Gastroesophageal sphincter (tissue), 4 donors: Measurements from ENCODE around the gene SPACA7. TPM values are rescaled to one million over a fixed set of nuclear protein-coding genes. Genes with fewer than 3 reads are reported as not detected.

Experiments used
- ATAC-seq: fragments of 150-250 bp; one replicate; pipeline ENCODE4 v1.9.1; 2016; ENCODE audit warnings: mild to moderate bottlenecking, moderate library complexity
- H3K27ac ChIP-seq, 4 donors: fragments of 200-600 bp; sonication (generic) in 3 of 4; 1 replicate in 3 of 4; 2 replicates in 1 of 4; pipeline ENCODE4 v1.5.1; 2016 to 2019
- H3K27me3 ChIP-seq: fragments of 200-600 bp; sonication (generic); one replicate; pipeline ENCODE4 v1.5.1; 2019
- H3K36me3 ChIP-seq, 2 donors: fragments of 200-600 bp; sonication (generic); one replicate each; pipeline ENCODE4 v1.5.1; 2019; ENCODE audit warnings: control low read depth in 1 of 2
- H3K4me1 ChIP-seq, 3 donors: fragments of 200-600 bp; sonication (generic); 1 replicate in 2 of 3; 2 replicates in 1 of 3; pipeline ENCODE4 v1.5.1; 2016 to 2019; ENCODE audit warnings: control low read depth in 2 of 3
- H3K4me3 ChIP-seq, 2 donors: fragments of 200-600 bp; sonication (generic); one replicate each; pipeline ENCODE4 v1.5.1; 2019; ENCODE audit warnings: mild to moderate bottlenecking in 1 of 2, moderate library complexity in 1 of 2
- H3K9me3 ChIP-seq, 3 donors: fragments of 200-600 bp; sonication (generic); one replicate each; pipeline ENCODE4 v1.5.1; 2017 to 2019; ENCODE audit warnings: control low read depth in 2 of 3
- CTCF ChIP-seq, 4 experiments: fragments of 200-600 bp in 2 of 4; fragments of 450-650 bp in 2 of 4; sonication (generic) in 1 of 4; IDR thresholded peaks; one replicate each; pipeline ENCODE4 v1.5.1; 2017 to 2019; ENCODE audit warnings: antibody characterized with exemption in 4 of 4, mild to moderate bottlenecking in 2 of 4, moderate library complexity in 2 of 4
- EP300 ChIP-seq: sonication (generic); formaldehyde crosslinking; IDR thresholded peaks from one replicate; pipeline ENCODE4 v1.6.1; 2017; ENCODE audit warnings: antibody characterized with exemption, mild to moderate bottlenecking
- POLR2A ChIP-seq, 2 donors: fragments of 450-650 bp; IDR thresholded peaks; one replicate each; pipeline ENCODE4 v1.6.1; 2017; ENCODE audit warnings: antibody characterized with exemption in 2 of 2, mild to moderate bottlenecking in 2 of 2, moderate library complexity in 1 of 2
- POLR2AphosphoS5 ChIP-seq: sonication (generic); formaldehyde crosslinking; IDR thresholded peaks from one replicate; pipeline ENCODE4 v1.6.1; 2017; ENCODE audit warnings: antibody characterized with exemption
- WGBS, 2 donors: methylation state at CpG; one replicate each; pipeline ENCODE4 v1.1.5; 2018; ENCODE audit warnings: low coverage in 1 of 2; 5-methylcytosine and 5-hydroxymethylcytosine counted together
- total RNA-seq, 4 donors: library from RNA; depleted of rRNA; stranded (reverse); fragments of >200 nt; gene quantifications; one replicate each; pipeline ENCODE4 v1.1.0, GENCODE V29; 2016

SPACA7 gene
- total RNA-seq, 4 donors from 2014 or later, result not detected

- H3K27ac ChIP-seq, result no peak overlapping the region
- TF ChIP-seq POLR2AphosphoS5 (no peak), EP300 (no peak), POLR2A (IDR thresholded peaks at IDR 0.05) (no peak), CTCF (IDR thresholded peaks at IDR 0.05) (no peak)
- no peak for ATAC-seq
- no peaks in the 10 kb centered on the region for H3K9me3 ChIP-seq
- WGBS, 2 donors, result 65% methylated on average over 4 of the region's 7 CpGs; no CpG with 5 or more reads in 1 of the 2 donors
- peaks cover 81% of the 10 kb centered on the region for H3K27me3 ChIP-seq
- H3K4me3 ChIP-seq, result no peak overlapping the region
- H3K4me1 ChIP-seq, result no peaks in the 10 kb centered on the region
- H3K36me3 ChIP-seq, result no peaks in the 10 kb centered on the region
Measured at GRCh38 chr13:112345826-112346172, 30.4 kb upstream of the SPACA7 start.

DNA sequence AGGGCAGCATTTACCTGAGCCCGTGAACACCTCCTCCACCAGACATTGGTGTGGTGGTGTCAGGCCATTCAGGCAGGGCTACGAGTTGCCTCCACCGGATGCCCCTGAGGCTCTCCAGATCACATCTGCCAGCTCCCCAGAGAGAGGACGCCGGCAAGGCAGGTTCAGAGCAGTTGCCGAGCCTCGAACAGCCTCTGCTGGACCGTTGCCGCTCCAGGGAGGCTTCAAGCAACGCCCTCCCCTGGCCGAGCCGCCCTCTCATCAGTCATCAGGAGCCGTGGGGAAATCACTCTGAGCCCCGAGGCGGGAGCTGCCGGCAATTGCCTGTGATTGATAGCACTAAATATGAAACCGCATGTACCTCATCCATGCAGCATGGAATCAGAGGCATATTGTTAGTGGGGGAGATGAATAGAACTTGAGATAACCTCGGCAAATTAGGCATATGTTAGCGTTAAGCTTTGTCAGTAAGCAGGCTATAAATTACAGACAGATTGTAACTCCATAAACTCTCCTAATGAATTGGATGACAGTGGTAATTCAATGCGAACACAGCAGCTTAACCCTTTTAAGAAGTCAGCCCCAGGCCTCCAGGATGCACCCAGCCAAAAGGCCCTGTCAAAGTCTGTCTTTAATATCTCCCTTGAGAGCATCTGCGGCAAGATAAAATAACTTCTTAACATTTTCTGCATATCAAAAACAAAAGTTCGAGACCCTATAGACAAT, 29.8 kb upstream of the SPACA7 start:
- ATAC-seq, result no peak
- no peak overlapping the region for H3K27ac ChIP-seq
- H3K4me3 ChIP-seq, result no peak overlapping the region
- TF ChIP-seq POLR2AphosphoS5, result no peak
- TF ChIP-seq CTCF (IDR thresholded peaks at IDR 0.05), result no peak
- TF ChIP-seq POLR2A (IDR thresholded peaks at IDR 0.05), result no peak
- TF ChIP-seq EP300, result no peak
- peaks cover 81% of the 10 kb centered on the region for H3K27me3 ChIP-seq
- H3K4me1 ChIP-seq, result no peaks in the 10 kb centered on the region
- 14 to 54% methylated on average over 3 to 7 of the region's 22 CpGs for WGBS, 2 donors
- no peaks in the 10 kb centered on the region for H3K9me3 ChIP-seq
- H3K36me3 ChIP-seq, result no peaks in the 10 kb centered on the region

- ATAC-seq, result no peak
- WGBS, 2 donors, result 25 to 59% methylated on average over 7 to 9 of the region's 9 CpGs
Measured at GRCh38 chr13:112346899-112347229, 29.3 kb upstream of the SPACA7 start.

DNA sequence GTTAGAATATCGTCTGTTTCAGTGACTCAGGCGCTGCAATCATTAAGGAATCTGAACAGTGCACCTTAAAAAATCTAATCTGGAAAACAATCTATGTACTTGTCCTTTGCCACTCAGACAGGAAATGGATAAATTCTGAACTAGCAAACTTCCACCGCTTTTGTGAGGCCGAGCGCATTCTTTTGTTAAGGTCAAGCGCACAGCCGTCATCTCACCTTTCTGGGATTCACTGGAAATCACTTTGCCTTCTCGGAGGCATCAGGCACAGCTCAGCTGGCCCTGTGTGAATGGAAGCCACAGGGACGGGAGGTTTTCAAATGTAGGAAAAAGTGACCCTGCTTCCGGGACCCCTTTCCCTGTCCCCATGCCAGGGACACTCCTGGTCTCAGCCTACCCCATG, 28.2 kb upstream of the SPACA7 start:
- H3K27me3 ChIP-seq, result peaks cover 78% of the 10 kb centered on the region
- no peaks in the 10 kb centered on the region for H3K9me3 ChIP-seq
- ATAC-seq, result no peak
- H3K4me1 ChIP-seq, result no peaks in the 10 kb centered on the region
- no peaks in the 10 kb centered on the region for H3K36me3 ChIP-seq
- TF ChIP-seq EP300, result no peak
- no peak for TF ChIP-seq POLR2A (IDR thresholded peaks at IDR 0.05)
- TF ChIP-seq POLR2AphosphoS5, result no peak
- no peak for TF ChIP-seq CTCF (IDR thresholded peaks at IDR 0.05)
- H3K27ac ChIP-seq, result no peak overlapping the region
- 54 to 83% methylated on average over 2 to 9 of the region's 10 CpGs for WGBS, 2 donors
- no peak overlapping the region for H3K4me3 ChIP-seq

More at GRCh38 chr13:112346899-112347229, 29.3 kb upstream of the SPACA7 start:
- no peak overlapping the region for H3K27ac ChIP-seq
- no peaks in the 10 kb centered on the region for H3K4me1 ChIP-seq
- H3K36me3 ChIP-seq, result no peaks in the 10 kb centered on the region
- no peak overlapping the region for H3K4me3 ChIP-seq
- TF ChIP-seq POLR2AphosphoS5 (no peak), CTCF (IDR thresholded peaks at IDR 0.05) (no peak), POLR2A (IDR thresholded peaks at IDR 0.05) (no peak), EP300 (no peak)
- peaks cover 78% of the 10 kb centered on the region for H3K27me3 ChIP-seq
- no peaks in the 10 kb centered on the region for H3K9me3 ChIP-seq

- Histone ChIP-seq H3K27ac (no peak overlapping the region), H3K4me3 (no peak overlapping the region), H3K27me3 (peaks cover 77% of the 10 kb centered on the region), H3K4me1 (no peaks in the 10 kb centered on the region), H3K9me3 (no peaks in the 10 kb centered on the region), H3K36me3 (no peaks in the 10 kb centered on the region)
- TF ChIP-seq EP300 (no peak), POLR2A (IDR thresholded peaks at IDR 0.05) (no peak), CTCF (IDR thresholded peaks at IDR 0.05) (no peak), POLR2AphosphoS5 (no peak)
- ATAC-seq, result no peak
- 53 to 82% methylated on average over 4 to 5 of the region's 12 CpGs for WGBS, 2 donors
Measured at GRCh38 chr13:112348642-112349345, 27.4 kb upstream of the SPACA7 start.
